ENCODE data around the gene TRA2A. TPM values are rescaled to one million over a fixed set of nuclear protein-coding genes. Genes with fewer than 3 reads are reported as not detected.

Gene TRA2A
- total and polyA plus RNA-seq, 2 of the 13 experiments (the other 11 are each of a cell fraction or from before 2014, with no cell fraction given), result 39.1 to 41.6 TPM

- H3K4me2 ChIP-seq (ENCODE audit: low read depth, low read length), result no peak overlapping the region
- intact Hi-C loops (cut with micrococcal nuclease; ENCODE audit: unreplicated experiment) (no loop called here), in situ Hi-C loops (cut with HindIII; ENCODE audit: extremely low pct_ligation_motif_present, low pct_unique_long_range_greater_than_20kb) (loop anchor here (10.0 kb wide), 1 partner anchor 250 kb away; no protein-coding TSS in a partner anchor)
- no peak overlapping the region for H2AFZ ChIP-seq (ENCODE audit: low read length)
- no peak overlapping the region for H3K9ac ChIP-seq (ENCODE audit: insufficient read depth, low read depth, low read length)
- no peak for FAIRE-seq
- no peaks in the 10 kb centered on the region for H3K9me3 ChIP-seq (ENCODE audit: low read length)
- peaks cover 95% of the 10 kb centered on the region for H4K20me1 ChIP-seq (ENCODE audit: insufficient read depth, low read length)
- H3K27me3 ChIP-seq (ENCODE audit: control insufficient read depth in 1 of 2, insufficient read depth in 2 of 2, low read length in 2 of 2), result no peaks in the 10 kb centered on the region
- no peak overlapping the region for H3K27ac ChIP-seq (ENCODE audit: extremely low read length, insufficient read depth, low read length)
- ATAC-seq, result no peak
- H3K79me2 ChIP-seq (ENCODE audit: insufficient read depth, low read length), result peaks cover 98% of the 10 kb centered on the region
- 91% methylated on average over 7 of the region's 7 CpGs for WGBS (ENCODE audit: low lambda C conversion rate)
- DNase-seq (ENCODE audit: low spot score), result no peak
- no peak overlapping the region for H3K4me3 ChIP-seq (replicated peaks in 1 of 3; ENCODE audit: insufficient read depth in 1 of 3, low read depth in 2 of 3, low read length in 3 of 3)
- TF ChIP-seq ZNF770 (CRISPR knock-in tag; IDR thresholded peaks at IDR 0.05) (peak; percentile 6; the same call in 1 of the 2 replicates), GMEB1 (CRISPR knock-in tag; IDR thresholded peaks at IDR 0.05; ENCODE audit: borderline replicate concordance) (no peak), FOSL1 (CRISPR knock-in tag; IDR thresholded peaks at IDR 0.05; ENCODE audit: borderline replicate concordance) (no peak), MEIS2 (CRISPR knock-in tag; IDR thresholded peaks at IDR 0.05) (no peak)
- ChIA-PET POLR2A (interaction anchor here (0.8 to 1.2 kb wide), 2 partner anchors 15 to 225 kb away, joined by 3 read pairs; partner anchors contain the start of gene MALSU1), CTCF (ENCODE audit: low intra/inter-chr PET ratio, low total read pairs) (no interaction called here)
- H3K36me3 ChIP-seq (replicated peaks in 1 of 2; ENCODE audit: control insufficient read depth in 1 of 2, insufficient read depth in 2 of 2, low read length in 2 of 2), result peaks cover 6 to 23% of the 10 kb centered on the region in 2 experiments
- BruUV-seq (replicated peaks), result no TSS peak
- H3K4me1 ChIP-seq (ENCODE audit: insufficient read depth, low read length), result peaks cover 68% of the 10 kb centered on the region
Observed at GRCh38 chr7:23524473-23524872, 7.3 kb downstream of the TRA2A start.

Measured in HepG2 (cell line).